HG03457 (cell line): Measurements from ENCODE around the gene ZG16B.

Experiments used
- ATAC-seq: cut with Tn5 transposase; IDR thresholded peaks from one replicate; pipeline ENCODE4 v1.9.1; 2021; ENCODE audit warnings: moderate number of reproducible peaks; ENCODE audit not compliant: unreplicated experiment

The ZG16B gene

DNA sequence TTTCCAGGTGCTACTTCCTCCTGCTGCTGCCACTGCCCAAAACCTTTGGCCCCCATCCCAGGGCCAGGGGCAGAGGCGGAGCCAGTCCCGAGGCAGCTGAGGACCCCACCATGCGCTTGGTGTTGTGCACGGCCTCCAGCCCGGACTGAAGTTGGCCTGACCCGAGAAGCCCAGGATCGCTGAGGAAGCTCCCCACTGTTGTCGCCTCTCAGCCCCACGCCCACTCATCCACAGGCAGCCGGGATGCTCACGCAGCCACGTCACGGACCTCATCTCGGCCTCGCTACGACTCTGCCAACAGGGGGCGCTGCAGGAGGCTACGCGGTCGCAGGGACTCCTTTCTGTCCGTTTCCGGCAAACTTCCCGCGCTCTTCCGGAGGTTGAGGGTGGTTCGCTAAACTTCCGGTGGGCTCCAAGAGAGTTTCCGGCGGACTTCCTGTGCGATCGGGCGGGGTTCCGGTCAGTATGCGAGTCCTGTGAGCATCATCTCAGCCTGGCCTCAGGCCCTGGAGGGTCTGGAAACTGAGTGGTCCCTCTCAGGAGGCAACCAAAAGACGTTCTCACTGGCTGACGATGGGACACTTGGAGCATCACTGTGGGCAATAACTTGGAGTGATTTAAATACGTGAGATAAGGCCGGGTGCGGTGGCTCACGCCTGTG lies 12.4 kb downstream of the ZG16B start:
- ATAC-seq: no peak

DNA sequence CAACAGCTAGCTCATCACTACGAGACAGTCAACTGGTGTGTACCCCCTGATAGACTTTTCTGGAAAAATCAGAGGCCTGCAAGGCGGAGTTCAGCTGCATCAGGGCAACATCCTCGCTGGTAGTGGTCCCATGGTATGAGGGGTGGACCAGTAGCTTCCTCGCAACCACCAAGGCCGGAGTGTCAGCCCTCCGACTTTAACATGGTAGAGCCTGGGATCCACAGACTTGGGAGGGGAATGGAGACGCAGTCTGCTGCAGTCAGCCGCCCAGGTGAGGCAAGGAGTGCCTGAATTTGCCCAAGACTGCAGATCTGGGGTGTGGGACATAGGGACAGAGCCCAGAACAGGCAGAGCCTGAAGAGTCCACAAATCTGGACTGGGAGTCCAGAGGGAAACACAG lies 13.4 kb downstream of the ZG16B start:
- no peak for ATAC-seq

DNA sequence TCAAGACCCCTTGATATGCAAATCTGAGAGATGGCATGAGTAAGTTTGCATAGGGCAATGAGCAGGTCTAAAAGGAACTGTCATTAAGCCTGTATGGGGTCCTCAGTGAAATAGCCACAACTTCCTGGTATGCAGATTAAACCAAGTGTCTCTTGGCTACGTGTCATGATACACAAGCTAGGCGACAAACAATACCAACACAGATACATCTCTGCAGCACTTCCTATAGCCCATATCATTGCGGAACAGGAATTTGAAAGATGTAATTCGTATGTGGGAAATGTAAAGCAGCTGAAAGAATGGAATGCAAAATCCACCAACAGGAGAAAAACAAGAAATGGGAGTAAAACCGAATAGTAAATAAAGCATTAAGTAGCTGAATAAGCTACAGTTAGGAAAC lies 15.0 kb downstream of the ZG16B start:
- ATAC-seq: no peak

DNA sequence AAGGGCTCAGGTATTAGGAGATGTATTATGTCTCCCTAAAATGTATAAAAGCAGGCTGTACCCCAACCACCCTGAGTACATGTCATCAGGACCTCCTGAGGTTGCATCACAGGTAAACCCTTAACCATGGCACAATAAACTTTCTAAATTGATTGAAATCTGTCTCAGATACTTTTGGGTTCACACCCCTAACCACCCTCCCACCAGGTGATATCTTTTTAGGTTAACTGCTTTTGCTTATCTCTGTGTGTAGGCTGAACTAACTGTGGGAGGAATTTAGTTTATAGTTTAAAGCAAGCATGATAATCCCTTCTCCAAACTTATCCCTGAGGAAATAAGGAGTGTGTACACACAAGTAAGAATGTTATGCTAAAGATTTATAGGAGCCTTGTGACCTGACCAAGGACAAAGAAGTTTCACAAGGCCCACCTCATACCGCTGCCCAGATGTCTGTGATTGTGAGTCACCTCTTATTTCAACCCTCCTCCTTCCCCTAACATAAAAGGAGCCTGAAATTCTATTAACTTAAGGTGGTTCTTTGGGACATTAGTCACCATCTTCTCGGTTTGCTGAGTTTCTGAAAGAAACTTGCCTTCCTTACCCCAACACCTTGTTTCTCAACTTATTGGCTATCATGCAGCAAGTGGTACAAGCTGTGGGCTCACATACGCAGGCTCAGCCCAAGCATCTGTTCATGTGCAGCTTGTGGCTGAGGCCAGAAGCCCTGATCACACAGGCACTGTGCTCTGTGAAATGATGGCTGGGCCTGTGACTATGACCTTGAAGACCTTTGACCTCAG lies 16.6 kb downstream of the ZG16B start:
- ATAC-seq: no peak

DNA sequence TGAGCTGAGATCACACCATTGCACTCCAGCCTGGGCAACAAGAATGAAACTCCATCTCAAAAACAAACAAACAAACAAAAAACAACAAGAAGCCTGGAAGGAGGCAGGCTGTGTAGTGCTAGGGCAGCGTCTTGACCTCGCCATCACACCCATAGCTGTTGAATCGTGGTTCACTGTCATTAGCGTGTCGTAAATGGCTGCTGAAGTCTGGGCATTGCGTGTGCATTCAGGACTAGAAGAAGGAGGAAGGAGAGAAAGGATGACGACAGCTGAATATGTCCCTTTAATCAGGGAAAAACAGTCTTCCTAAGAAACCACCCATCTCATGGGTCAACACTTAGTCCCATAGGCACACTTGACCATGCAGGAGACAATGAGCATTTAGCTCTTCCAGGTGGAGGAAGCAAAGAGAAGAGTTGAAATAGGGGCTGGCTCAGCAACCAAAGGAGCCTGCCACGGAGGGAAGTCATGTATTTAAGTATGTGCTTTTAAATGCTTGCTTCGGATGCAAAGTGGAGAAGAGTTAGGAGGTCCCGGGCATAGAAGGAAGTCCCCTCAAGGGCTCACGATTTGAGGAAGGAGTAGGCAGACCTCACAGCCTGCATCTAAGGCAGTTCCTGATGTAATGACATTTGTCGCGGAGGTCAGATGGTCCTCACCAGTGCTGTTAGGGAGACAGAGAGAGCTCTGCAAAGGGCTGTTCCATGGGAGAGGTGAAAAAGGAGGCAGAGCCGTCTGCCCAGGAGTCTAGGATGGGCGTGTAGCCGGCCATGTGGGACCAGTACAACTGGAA lies 19.0 kb downstream of the ZG16B start:
- ATAC-seq: no peak

DNA sequence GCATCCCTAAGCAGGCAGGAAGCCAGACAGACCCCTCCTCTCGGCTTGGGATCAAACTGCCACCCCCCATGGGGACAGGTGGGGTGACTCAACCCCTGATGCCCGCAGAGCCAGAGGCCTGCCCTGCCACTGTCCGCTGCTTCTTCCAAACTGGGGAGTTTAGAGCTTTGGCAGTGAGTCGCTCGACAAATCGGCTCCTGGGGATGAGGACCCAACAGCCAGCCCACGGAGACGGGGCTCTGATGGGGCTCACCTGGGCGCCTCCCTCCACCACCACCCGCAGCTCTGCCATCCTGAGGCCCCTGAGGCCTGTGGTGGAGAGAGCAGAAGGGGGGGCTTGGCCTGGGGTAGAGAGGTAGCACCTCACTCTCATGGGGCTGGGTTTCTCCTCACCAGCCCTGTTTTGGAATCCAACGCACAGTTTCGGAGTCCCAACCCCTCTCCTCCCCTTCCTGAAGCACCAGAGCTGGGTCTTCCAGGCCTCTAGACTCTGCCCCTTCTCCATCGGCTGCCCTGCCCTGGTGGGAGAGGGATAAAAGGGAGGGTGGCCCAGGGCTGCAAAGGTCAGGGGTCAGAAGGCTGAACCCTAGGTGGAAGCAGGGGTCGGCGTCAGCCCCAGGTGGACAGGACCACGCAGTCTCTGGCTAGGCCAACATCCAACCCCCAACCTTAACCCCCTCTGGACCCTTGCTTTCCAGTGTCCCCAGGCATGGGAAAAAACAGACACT lies 22.1 kb downstream of the ZG16B start:
- no peak for ATAC-seq

DNA sequence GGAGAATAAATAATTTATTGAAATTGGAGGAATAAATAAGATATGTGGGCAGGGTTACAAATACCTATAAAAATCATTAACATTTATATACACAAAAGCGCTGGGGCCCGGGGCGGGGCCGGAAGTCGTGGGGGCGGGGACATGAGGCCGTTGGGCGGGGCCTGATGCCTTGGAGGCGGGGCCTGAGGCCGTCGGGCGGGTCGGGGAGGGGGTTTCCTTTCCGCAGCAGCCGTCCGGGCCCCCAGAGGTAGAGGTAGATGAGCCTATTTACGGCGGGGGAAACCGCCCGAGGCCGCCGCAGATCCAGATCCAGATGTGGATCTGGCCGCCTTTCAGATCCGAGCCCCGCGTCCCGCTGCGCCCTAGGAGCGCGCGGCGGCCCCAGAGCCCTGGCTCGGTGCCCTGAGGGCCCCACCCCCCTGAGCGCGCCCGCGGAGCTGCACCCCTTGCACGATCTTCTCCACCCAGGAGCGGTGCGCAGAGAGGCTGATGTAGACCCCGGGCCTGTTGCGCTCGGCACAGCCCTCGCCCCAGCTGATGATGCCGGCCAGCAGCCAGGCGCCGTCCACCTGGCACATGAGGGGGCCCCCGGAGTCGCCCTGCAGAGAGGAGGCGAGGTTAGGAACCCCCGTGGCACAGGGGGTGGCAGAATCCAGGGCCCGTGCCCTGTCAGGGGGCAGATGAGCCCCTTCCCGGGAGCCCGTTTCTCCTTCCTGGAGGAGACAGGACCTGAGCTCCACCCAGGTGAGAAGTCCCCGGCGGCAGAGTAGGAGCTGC lies 22.8 kb downstream of the ZG16B start:
- ATAC-seq: no peak

DNA sequence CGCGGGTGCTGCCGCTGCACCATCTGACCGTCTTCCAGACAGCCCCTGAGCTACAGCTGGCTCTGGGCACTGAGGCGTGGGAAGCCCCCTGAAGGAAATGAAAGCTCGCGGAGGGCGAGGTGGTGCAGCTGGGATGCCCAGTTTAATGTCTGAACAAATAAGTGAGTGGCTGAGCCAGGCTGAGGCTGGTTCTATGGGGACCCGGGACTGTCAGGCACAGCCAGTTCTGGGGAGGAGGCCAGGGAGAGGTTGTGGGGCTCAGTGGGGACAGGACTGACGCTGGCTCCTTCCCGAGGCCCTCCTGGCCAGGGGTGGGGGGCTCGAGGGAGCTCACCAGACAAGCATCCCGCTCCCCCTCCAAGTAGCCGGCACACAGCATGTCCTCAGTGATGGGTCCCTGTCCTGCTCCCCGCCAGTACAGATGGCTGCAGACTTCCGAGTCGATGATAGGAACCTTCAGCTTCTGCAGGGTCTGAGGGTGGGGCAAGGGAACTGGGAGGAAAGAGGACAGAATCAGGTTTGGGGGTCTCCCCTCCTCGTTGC lies 23.5 kb downstream of the ZG16B start:
- no peak for ATAC-seq

DNA sequence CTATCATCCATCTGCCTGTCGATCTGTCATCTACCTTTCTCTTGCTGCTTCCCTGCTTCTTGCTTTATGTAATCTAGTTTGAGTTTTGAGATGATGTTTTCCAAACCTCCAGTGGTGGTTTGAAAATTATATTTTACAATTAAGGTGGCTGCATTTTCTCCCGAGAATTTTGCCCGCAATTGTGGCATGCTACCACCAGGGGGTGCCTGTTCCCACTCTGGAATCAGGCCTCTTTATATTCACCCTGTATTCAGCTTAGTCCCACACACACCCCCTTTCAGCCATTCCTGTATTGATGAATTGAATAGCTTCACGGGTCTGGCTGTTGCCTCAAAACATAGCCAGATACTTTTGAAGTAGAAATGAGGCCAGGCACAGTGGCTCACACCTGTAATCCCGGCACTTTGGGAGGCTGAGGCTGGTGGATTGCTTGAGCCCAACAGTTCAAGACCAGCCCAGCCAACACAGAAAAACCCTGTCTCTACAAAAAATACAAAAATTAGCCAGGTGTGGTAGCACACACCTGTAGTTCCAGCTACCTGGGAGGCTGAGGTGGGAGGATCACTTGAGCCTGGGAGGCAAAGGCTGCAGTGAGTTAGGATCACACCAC lies 24.7 kb downstream of the ZG16B start:
- no peak for ATAC-seq

DNA sequence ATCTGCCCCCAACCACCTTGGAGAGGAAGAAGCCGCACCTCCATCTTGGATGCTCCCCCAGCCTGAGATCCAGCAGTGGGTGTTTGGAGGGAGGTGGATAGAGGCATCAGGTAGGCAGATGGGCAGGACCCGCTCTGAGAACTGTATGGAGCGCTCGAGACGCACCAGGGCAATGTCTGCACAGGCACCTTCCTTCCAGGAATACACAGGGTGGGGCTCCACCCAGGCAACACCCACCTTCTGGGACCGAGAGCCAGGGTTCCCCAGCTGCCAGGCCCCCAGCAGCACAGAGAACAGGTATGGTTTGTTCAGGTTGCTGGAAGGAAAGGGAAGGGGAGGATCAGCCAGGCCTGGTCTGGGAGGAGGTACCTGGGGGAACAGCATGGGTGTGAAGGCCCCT lies 25.4 kb downstream of the ZG16B start:
- no peak for ATAC-seq

DNA sequence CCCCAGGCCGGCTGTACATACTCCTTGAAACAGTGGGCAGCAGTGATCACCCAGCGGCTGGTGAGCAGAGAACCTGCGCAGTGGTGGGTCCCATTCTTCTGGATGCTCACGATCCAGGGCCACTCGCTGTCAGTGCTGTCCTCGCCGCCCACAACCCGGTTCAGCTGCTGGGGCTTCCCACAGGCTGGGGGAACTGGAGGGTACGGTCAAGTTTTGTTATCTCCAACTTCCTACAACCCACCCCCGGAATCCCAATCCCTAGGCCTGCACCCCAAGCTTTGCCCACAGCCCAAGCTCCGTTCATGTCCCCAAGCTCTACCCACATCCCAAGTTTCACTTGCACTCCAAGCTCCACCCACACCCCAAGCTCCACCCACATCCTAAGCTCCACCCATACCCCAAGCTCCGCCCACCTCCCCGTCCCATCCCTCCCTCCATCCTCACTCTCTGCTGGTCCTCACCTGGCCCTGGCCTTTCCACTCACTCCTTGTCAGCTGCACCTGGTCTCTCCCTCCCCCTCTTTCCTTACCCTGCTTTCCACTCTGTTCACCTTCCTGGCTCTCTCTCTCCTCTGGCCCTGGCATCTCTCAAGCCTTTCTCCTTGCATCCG lies 26.1 kb downstream of the ZG16B start:
- ATAC-seq: no peak

DNA sequence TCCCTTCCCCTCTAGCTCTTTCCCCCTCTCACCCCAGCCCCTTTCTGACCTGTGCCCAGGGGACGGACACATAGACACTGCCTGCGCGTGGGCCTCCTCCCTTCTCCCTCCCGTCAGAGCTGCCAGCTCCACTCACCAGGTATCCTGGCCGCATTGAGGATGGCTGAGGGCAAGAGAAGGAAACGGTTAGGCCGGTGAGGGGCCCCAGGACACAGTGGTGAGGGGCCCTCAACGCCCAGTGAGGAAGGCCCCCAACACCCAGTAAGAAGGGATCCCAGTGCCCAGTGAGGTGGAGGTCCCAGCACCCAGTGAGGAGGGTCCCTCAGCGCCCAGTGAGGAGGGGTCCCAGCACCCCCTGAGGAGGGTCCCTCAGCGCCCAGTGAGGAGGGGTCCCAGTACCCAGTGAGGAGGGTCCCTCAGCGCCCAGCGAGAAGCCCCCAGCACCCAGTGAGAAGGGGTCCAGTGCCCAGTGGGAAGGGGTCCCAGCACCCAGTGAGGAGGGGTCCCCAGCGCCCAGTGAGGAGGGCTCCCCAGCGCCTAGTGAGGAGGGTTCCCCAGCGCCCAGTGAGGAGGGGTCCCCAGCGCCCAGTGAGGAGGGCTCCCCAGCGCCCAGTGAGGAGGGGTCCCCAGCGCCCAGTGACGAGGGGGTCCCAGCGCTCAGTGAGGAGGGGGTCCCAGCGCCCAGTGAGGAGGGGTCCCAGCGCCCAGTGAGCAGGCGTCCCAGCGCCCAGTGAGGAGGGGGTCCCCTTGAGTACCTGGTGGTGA lies 26.8 kb downstream of the ZG16B start:
- no peak for ATAC-seq

DNA sequence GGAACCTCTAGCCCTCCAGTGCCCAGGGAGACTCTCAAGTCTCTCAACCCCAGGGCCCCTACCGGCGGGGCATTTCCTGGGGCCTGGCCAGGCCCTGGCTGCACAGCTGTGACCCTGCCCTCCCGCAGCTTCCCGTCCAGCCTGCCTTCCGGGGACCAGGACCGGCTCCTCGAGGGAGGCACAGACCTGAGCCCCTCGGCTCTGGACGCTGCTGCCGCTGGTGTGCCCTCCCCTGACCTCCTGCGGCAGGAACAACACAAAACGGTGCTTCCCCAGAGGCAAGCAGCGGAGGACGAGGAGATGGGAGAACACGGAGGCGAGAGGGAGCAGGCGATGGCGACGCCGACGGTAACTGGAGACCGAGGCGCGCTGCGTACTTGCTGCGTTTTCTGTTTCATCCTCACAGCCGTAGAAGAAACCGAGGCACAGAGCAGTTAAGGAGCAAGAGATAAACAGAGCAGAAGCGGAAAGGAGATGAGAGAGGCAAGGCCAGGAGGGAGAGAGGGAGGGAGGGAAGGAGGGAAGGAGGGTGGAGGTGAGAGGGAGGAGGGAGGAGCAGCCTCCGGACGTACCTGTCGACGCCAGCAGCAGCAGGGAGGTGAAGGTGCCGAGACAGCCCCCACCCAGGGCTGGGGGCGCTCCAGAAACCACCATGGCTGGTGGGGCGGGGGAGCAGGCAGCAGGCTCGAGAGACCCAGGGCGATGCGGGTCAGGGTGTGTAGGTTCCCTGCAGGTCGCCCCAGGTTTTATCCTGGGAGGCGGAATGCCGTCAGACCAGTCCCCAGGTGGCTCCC lies 27.5 kb downstream of the ZG16B start, which contains the start of gene PRSS22:
Gene PRSS22 (minus strand): TSS at position 720 of the 794 bp plus-strand sequence. CDS start 66 bp downstream, at position 654.
- ATAC-seq: no peak

DNA sequence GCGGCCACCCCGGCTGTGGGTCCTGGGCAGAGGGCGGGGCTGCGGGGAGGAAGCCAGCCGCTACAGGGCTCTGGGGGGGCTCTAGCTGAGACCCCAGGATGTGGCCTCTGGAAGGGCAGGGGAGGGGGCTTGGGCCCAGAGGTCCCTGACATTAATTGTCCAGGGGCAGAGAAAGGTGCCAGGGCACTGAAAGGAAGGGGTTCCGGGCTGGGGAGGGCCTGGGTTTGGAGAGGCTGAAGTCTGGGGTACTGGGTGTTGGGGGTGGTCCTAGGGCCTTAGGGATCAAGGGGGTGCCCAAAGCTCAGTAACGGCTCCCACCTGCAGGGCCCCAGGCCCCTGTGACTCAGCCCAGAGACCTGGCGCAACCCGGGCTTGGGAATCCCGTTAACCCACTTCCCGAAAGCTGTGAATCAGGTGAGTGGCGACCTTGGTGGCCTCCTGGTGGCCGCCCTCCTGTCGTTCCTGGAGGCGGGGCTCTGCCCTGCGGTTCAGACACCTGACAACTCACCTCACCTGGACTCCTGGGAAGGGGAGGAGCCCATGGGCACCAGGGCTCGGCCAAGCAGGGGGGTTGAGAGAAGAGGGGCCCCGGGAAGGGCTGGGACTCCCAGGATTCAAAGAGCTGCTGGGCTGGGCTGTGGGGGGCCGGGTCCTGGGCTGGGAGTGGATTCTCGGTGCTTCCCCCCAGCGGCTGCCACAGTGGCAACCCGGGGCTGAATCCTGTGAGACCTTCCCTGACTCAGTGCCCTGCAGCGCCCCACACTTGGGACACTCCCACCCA lies 28.3 kb downstream of the ZG16B start:
- no peak for ATAC-seq

DNA sequence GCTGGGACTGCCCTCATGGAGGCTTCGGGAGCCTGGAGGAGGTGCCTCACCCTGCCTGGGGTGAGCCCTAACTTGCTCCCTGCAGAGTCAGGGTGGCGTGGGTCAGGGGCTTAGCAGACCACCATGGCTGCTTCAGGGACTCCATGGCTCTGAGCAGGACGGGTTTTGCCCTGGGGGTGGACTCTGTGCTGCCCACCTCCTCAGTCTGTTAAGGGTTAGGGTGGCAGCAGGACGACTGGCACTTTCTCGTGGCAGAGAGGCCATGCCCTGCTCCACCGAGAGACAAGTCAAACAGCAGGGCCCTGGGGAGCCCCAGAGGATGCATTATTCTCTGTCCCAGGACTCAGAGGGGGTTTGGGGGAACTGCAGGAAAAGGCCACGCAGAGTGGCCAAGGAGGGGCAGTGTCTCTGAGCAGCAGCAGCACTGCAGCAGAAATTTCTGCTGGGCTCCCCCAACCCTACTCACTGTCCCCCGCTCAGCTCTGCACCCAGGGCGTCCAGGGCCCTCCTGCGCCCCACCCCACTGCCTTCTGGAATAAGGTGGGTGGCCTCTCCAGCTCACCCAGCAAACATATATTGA lies 29.7 kb downstream of the ZG16B start:
- no peak for ATAC-seq

DNA sequence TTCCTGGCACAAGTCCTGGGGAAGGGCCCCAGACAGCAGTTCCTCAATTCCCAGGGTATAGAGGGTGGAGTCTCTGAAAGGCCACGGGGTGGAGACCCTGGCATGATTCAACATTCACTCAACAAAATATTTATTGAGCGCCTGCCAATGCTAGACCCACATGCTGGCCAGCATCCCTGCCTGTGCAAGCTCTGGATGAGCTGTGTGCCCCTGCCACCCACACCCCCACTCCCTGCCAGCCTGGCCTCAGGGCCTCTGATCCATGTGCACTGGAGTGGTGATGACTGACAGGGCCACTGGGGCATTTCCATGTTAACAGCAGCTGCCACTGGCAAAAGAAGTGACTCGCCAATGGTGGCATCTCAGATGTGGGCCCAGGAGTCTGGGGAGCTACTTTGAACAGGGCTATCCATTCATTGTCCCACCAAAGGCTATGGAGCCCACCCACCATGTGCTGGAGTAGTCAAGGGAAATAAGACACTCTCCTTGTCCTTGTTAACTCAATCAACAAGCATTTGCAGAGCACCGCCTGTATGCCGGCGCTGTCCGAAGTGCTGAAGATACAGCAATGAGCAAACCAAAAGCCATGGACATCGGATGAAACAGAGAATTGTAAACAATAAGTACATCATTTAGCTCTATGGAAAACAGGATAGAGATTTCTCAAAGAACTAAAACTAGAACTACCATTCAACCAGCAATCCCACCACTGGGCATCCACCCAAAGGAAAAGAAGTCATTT lies 30.9 kb downstream of the ZG16B start:
- ATAC-seq: no peak
